ENCODE measurements around the gene P3H1.

- TF ChIP-seq CTCF (conservative IDR thresholded peaks at IDR 0.05) (no peak), EZH2 (IDR thresholded peaks at IDR 0.05; ENCODE audit: low read depth) (no peak)
Measured at GRCh38 chr1:42740851-42741580, 25.8 kb downstream of the P3H1 start.
